GM12875 (cell line): ENCODE data around the gene GNA12.

ENCODE experiments used
- H3K4me3 ChIP-seq: one replicate; pipeline ENCODE4 v1.5.1; 2011; ENCODE audit warnings: low read depth, low read length, control low read depth
- TF ChIP-seq, protein P1 (sequence below): IDR thresholded peaks from 2 replicates; pipeline ENCODE4 v1.5.1; 2011; ENCODE audit warnings: low read depth, mild to moderate bottlenecking, control low read depth, inconsistent platforms, low read length, moderate library complexity, borderline replicate concordance; ENCODE audit not compliant: insufficient read depth

The GNA12 gene

DNA sequence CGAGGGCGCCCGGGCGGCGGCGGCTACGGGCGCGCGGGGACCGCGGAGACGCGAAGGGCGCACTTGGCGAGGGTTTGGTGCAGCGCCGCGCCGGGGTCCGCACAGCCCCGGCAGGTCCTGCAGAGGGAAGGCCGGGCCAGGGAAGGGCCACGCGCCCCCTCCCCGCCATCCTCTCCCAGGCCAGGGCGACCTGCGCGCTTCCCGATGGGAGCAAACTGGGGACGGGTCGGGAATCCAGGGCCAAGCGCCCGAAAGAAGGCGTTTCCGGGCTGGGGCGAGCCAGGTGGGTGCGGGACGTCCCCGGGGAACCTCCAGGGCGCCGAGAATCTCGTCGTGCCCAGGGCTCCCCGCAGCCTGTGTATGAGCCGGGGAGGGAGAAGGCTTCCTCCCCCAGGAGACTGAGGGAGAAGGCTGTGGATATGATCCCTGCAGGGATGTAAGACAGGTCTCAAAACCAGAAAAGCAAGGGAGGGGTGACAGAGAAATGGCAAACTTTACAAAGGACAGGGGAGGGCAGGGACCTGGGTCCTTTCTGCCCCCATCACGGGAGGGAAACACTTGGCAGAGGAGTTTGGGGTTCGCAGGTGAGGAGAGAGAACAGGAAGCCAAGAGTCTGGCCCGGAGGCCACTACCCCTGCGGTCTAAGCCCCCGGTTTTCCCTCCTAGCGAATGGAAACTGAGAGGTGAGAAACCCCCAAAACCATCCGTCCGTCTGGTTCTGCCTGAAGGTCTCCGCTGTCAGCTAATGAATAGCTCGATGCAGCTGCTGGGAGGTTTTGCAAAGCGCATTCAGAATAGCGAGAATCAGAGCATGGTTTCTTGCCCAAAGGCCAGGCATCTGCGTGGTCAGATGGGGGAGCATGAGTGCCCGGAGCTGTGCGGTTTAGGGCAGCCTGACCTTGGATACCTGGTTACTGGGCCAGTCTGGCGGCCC lies 155.4 kb downstream of the GNA12 start:
- TF ChIP-seq, protein P1, sequence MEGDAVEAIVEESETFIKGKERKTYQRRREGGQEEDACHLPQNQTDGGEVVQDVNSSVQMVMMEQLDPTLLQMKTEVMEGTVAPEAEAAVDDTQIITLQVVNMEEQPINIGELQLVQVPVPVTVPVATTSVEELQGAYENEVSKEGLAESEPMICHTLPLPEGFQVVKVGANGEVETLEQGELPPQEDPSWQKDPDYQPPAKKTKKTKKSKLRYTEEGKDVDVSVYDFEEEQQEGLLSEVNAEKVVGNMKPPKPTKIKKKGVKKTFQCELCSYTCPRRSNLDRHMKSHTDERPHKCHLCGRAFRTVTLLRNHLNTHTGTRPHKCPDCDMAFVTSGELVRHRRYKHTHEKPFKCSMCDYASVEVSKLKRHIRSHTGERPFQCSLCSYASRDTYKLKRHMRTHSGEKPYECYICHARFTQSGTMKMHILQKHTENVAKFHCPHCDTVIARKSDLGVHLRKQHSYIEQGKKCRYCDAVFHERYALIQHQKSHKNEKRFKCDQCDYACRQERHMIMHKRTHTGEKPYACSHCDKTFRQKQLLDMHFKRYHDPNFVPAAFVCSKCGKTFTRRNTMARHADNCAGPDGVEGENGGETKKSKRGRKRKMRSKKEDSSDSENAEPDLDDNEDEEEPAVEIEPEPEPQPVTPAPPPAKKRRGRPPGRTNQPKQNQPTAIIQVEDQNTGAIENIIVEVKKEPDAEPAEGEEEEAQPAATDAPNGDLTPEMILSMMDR: no peak
- peak overlapping the region; percentile 78 for H3K4me3 ChIP-seq

DNA sequence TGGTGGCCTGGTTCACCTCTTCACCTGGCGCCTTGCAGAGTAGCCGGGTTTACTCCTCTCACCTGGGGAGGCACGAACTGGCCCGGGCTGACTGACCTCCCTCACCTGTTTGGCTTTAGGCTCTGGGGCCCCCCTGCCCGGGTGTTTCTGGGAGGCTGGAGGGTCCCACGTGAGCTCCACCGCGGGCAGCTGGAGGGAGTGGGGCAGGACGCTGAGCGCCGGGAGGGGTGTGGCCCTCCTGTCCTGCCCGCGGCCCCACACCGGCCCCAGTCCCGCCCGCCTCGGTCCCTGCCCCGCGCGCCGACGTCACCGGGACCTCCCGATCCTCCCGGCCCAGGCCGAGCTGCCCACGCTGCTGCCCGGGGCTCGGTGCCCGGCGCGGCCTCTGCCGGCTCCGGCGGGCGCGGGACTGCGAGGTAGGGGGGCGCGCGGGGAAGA lies 156.2 kb downstream of the GNA12 start, which contains the start of gene AMZ1:
AMZ1 (plus strand) TSS at position 322 of the 438 bp plus-strand sequence. CDS start 12,250 bp downstream, outside the sequence.
- peak within 1 kb of the TSS; percentile 78 for H3K4me3 ChIP-seq
- TF ChIP-seq, protein P1: no peak

DNA sequence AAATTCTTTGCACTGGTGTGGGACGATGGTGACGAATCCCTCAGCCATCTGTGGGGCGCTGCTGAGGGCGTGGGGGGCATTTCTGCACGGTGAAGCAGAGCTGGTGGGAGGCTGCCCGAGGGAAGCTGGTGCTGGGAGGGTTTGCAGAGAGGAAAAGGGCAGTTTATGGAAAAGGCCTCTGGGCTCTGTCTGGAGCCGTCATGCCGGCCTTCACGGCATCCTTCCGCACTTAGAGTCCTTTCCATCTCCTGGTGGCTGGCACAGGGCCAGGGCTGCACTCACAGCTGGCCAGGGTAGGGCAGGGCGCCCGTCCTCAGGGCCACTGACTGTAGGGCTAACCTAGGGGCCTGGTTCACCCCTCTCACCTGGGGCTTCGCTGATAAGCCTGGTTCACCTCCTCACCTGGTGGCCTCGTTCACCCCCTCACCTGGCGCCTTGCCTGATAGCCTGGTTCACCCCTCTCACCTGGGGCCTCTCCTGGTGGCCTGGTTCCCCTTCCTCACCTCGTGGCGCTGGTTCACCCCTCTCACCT lies 156.7 kb downstream of the GNA12 start:
- TF ChIP-seq, protein P1: no peak
- H3K4me3 ChIP-seq: peak overlapping the region; percentile 78

DNA sequence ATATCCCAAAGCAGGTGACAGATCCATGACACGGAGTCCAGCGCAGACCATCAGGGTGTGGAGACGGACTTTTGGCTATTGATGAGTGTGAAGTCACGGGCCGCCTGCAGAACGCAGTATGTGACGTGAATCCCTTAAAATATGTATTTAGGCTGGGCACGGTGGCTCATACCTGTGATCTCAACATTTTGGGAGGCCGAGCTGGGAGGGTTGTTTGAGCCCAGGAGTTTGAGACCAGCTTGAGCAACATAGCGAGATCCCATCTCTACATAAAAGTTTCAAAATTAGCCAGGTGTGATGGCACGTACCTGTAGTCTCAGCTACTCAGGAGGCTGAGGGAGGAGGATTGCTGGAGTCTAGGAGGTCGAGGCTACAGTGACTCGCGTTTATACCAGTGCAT lies 158.0 kb downstream of the GNA12 start:
- TF ChIP-seq, protein P1: no peak
- H3K4me3 ChIP-seq: no peak overlapping the region

DNA sequence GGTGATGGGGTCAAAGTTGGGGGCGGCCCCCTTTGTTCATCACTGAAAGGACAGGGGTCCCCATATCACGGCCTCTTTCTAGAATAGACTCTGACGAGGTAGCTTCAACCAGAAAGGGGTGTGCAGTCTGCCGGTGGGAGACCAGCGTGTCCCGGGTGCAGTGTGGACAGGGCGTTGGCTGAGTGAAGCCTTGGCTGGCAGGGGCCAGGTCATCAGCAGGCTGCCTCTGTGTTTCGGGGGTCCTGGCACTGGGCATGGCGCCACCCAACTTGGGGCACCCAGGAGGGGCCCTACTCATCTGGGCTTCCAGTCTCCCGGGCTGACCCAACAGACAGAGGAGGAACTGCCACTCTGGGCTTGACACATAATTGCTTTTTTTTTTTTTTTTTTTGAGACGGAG lies 159.6 kb downstream of the GNA12 start:
- no peak overlapping the region for H3K4me3 ChIP-seq
- TF ChIP-seq, protein P1: no peak

DNA sequence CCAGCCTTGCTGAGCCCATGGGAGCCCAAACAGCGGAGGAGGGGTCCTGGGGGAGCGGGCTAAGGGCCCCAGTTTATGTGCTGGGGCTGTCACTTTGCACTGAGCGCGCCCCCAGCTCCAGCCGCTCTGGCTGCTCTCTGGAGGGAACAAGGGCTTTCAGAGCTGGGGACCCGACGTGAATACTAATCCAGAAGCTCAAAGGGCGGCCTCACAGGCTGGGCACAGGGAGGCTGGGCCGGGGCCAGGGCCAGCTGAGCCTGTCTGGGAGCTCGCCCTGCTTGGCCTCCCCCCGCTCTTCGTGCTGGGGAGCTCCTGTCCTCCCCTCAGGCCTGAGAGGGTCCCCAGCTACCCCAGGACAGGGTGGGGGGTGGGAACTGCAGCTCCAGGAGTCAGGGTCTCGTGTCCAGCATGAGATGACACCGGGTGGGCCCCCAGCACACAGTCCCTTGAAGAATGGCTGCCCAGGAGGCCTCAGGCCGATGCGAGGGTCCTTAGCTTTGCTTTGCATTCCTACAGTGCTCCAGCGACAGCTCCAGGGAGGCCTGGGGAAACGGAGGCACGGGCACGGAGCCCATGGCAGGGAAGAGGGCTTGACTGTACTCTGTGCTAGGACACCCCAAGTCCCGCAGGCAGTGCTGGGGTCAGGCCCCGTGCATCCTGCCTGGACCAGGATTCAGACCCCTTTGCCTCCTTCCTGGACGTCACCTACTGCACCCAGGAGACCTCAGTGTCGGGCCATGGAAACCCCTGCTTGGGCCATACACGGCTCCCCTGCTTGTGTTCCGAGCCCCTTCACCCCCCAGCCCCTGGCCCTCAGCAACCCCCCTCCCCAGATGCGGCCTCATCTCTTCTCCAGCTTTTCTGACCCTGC lies 161.9 kb downstream of the GNA12 start:
- TF ChIP-seq, protein P1: no peak
- no peak overlapping the region for H3K4me3 ChIP-seq
